Muscle of leg (tissue), 16 donors: Measurements from ENCODE around the gene RFC2. TPM values are rescaled to one million over a fixed set of nuclear protein-coding genes. Genes with fewer than 3 reads are reported as not detected.

Source experiments
- DNase-seq: peaks from one replicate; pipeline ENCODE4 v3.0.0; 2013
- H3K27ac ChIP-seq: one replicate; pipeline ENCODE4 v1.5.1; 2013; ENCODE audit warnings: mild to moderate bottlenecking, low read length, control low read depth
- H3K27me3 ChIP-seq: one replicate; pipeline ENCODE4 v1.6.1; 2013; ENCODE audit warnings: low read length; ENCODE audit not compliant: control insufficient read depth, insufficient read depth
- H3K36me3 ChIP-seq: one replicate; pipeline ENCODE4 v1.6.1; 2013; ENCODE audit warnings: low read length; ENCODE audit not compliant: control insufficient read depth, insufficient read depth
- H3K4me1 ChIP-seq: one replicate; pipeline ENCODE4 v1.6.1; 2013; ENCODE audit warnings: low read length; ENCODE audit not compliant: control insufficient read depth, insufficient read depth
- H3K4me3 ChIP-seq: one replicate; pipeline ENCODE4 v1.5.1; 2013; ENCODE audit warnings: low read length, control low read depth
- H3K9me3 ChIP-seq: replicated peaks from 2 replicates; pipeline ENCODE4 v1.6.1; 2013; ENCODE audit warnings: low read depth, low read length; ENCODE audit not compliant: control insufficient read depth
- WGBS: methylation state at CpG from one replicate; pipeline ENCODE4 v1.1.5; 2013; ENCODE audit warnings: missing lambda C conversion rate; ENCODE audit not compliant: insufficient coverage; 5-methylcytosine and 5-hydroxymethylcytosine counted together
- long read RNA-seq, 11 donors: transcript quantifications; one replicate each; lab custom pipeline, GENCODE V29; 2026
- polyA plus RNA-seq, 8 donors: library from polyadenylated mRNA; unstranded; fragments of 120-200 nt; gene quantifications; one replicate each; pipeline versions ENCODE4 v1.2.1 to v1.2.3, GENCODE V29; 2013; ENCODE audit warnings: inconsistent platforms in 1 of 8, low replicate concordance in 1 of 8; ENCODE audit not compliant: insufficient read length in 8 of 8, insufficient read depth in 1 of 8
- total RNA-seq: library from RNA; stranded (reverse); fragments of 120-200 nt; gene quantifications from one replicate; pipeline ENCODE4 v1.2.4, GENCODE V29; 2013

Gene RFC2
- total RNA-seq = 27.5 TPM
- 10 to 100 TPM; 30.3 to 39.5 (median 38.3) TPM for polyA plus RNA-seq
- long read RNA-seq, donor 1, transcript RFC2-201 (11 exons, 1,695 nt) = major isoform, 6 of 7 reads
- long read RNA-seq, donor 1, partial matches to known transcripts = 0 of 7 reads
- long read RNA-seq, donor 1, other reads (novel, unspliced or antisense) = 0 of 7 reads
- long read RNA-seq, donor 2, partial matches to known transcripts = 0 of 3 reads
- long read RNA-seq, donor 2, other reads (novel, unspliced or antisense) = 0 of 3 reads
- long read RNA-seq, donor 3, transcript RFC2-201 (11 exons, 1,695 nt) = major isoform, 14 of 15 reads
- long read RNA-seq, donor 3, partial matches to known transcripts = 0 of 15 reads
- long read RNA-seq, donor 3, other reads (novel, unspliced or antisense) = 0 of 15 reads
- long read RNA-seq, donor 4, transcript RFC2-201 (11 exons, 1,695 nt) = major isoform, 6 of 11 reads
- long read RNA-seq, donor 4, partial matches to known transcripts = 5 of 11 reads
- long read RNA-seq, donor 4, other reads (novel, unspliced or antisense) = 0 of 11 reads
- long read RNA-seq, donor 5, transcript RFC2-201 (11 exons, 1,695 nt) = major isoform, 18 of 23 reads
- long read RNA-seq, donor 5, partial matches to known transcripts = 0 of 23 reads
- long read RNA-seq, donor 5, other reads (novel, unspliced or antisense) = 0 of 23 reads
- long read RNA-seq, donor 6, transcript RFC2-201 (11 exons, 1,695 nt) = major isoform, 21 of 30 reads
- long read RNA-seq, donor 6, partial matches to known transcripts = 5 of 30 reads
- long read RNA-seq, donor 6, other reads (novel, unspliced or antisense) = 0 of 30 reads
- long read RNA-seq, donor 7, transcript RFC2-201 (11 exons, 1,695 nt) = major isoform, 14 of 21 reads
- long read RNA-seq, donor 7, partial matches to known transcripts = 5 of 21 reads
- long read RNA-seq, donor 7, other reads (novel, unspliced or antisense) = 0 of 21 reads
- long read RNA-seq, donor 8, transcript RFC2-201 (11 exons, 1,695 nt) = major isoform, 9 of 11 reads
- long read RNA-seq, donor 8, partial matches to known transcripts = 0 of 11 reads
- long read RNA-seq, donor 8, other reads (novel, unspliced or antisense) = 0 of 11 reads
- long read RNA-seq, donor 9, transcript RFC2-201 (11 exons, 1,695 nt) = major isoform, 6 of 7 reads
- long read RNA-seq, donor 9, partial matches to known transcripts = 0 of 7 reads
- long read RNA-seq, donor 9, other reads (novel, unspliced or antisense) = 0 of 7 reads
- long read RNA-seq, donor 10, transcript RFC2-201 (11 exons, 1,695 nt) = major isoform, 10 of 11 reads
- long read RNA-seq, donor 10, partial matches to known transcripts = 0 of 11 reads
- long read RNA-seq, donor 10, other reads (novel, unspliced or antisense) = 0 of 11 reads
- long read RNA-seq, donor 11, transcript RFC2-201 (11 exons, 1,695 nt) = major isoform, 5 of 6 reads
- long read RNA-seq, donor 11, partial matches to known transcripts = 0 of 6 reads
- long read RNA-seq, donor 11, other reads (novel, unspliced or antisense) = 0 of 6 reads

- Histone ChIP-seq H3K27me3 (no peaks in the 10 kb centered on the region), H3K9me3 (no peaks in the 10 kb centered on the region), H3K4me3 (peak within 1 kb of the TSS; percentile 89), H3K36me3 (peaks cover 17% of the 10 kb centered on the region), H3K4me1 (peaks cover 32% of the 10 kb centered on the region), H3K27ac (peak within 1 kb of the TSS; percentile 99)
- WGBS = 0% methylated on average over 51 of the region's 75 CpGs
- peak; percentile 98 for DNase-seq
These were observed at the start of gene RFC2 for GRCh38 chr7:74254129-74254857. Gene RFC2 (minus strand): TSS chr7:74254399. CDS start chr7:74254383, 16 bp downstream.

GRCh38 chr7:74302745-74303221 is 48.6 kb upstream of the RFC2 start:
- H3K36me3 ChIP-seq = no peaks in the 10 kb centered on the region
- peak overlapping the region; percentile 29 for H3K27ac ChIP-seq
- H3K9me3 ChIP-seq = no peaks in the 10 kb centered on the region
- no peaks in the 10 kb centered on the region for H3K27me3 ChIP-seq
- peaks cover 31% of the 10 kb centered on the region for H3K4me1 ChIP-seq
- WGBS = 46% methylated on average over 7 of the region's 10 CpGs
- peak; percentile 54 for DNase-seq
- H3K4me3 ChIP-seq = no peak overlapping the region

GRCh38 chr7:74300926-74301325 is 46.7 kb upstream of the RFC2 start:
- peaks cover 14% of the 10 kb centered on the region for H3K4me1 ChIP-seq
- H3K4me3 ChIP-seq = no peak overlapping the region
- no peaks in the 10 kb centered on the region for H3K36me3 ChIP-seq
- no peak overlapping the region for H3K27ac ChIP-seq
- WGBS = no CpG with 5 or more reads among the region's 4 CpGs
- no peaks in the 10 kb centered on the region for H3K27me3 ChIP-seq
- no peak for DNase-seq
- H3K9me3 ChIP-seq = peaks cover 3% of the 10 kb centered on the region

- no peak overlapping the region for H3K4me3 ChIP-seq
- 96% methylated on average over 5 of the region's 8 CpGs for WGBS
- no peak overlapping the region for H3K27ac ChIP-seq
- no peaks in the 10 kb centered on the region for H3K27me3 ChIP-seq
- H3K36me3 ChIP-seq = no peaks in the 10 kb centered on the region
- H3K4me1 ChIP-seq = peaks cover 15% of the 10 kb centered on the region
- peaks cover 3% of the 10 kb centered on the region for H3K9me3 ChIP-seq
- DNase-seq = no peak
These were observed 45.2 kb upstream of the RFC2 start for GRCh38 chr7:74299401-74299800.

- no peak overlapping the region for H3K4me3 ChIP-seq
- H3K4me1 ChIP-seq = peaks cover 20% of the 10 kb centered on the region
- no peak overlapping the region for H3K27ac ChIP-seq
- H3K9me3 ChIP-seq = peaks cover 3% of the 10 kb centered on the region
- no peaks in the 10 kb centered on the region for H3K27me3 ChIP-seq
- no peaks in the 10 kb centered on the region for H3K36me3 ChIP-seq
- 89% methylated on average over 9 of the region's 15 CpGs for WGBS
- no peak for DNase-seq
These were observed 43.5 kb upstream of the RFC2 start for GRCh38 chr7:74297516-74298233.

GRCh38 chr7:74294191-74294998 is 40.2 kb upstream of the RFC2 start:
- Histone ChIP-seq H3K9me3 (peaks cover 3% of the 10 kb centered on the region), H3K4me3 (no peak overlapping the region), H3K27ac (peak overlapping the region; percentile 66), H3K4me1 (peaks cover 29% of the 10 kb centered on the region), H3K27me3 (no peaks in the 10 kb centered on the region), H3K36me3 (no peaks in the 10 kb centered on the region)
- DNase-seq = peak; percentile 93
- 12% methylated on average over 11 of the region's 17 CpGs for WGBS

GRCh38 chr7:74293577-74293908 is 39.3 kb upstream of the RFC2 start:
- 55% methylated on average over 2 of the region's 4 CpGs for WGBS
- peaks cover 35% of the 10 kb centered on the region for H3K4me1 ChIP-seq
- no peaks in the 10 kb centered on the region for H3K36me3 ChIP-seq
- peaks cover 3% of the 10 kb centered on the region for H3K9me3 ChIP-seq
- no peaks in the 10 kb centered on the region for H3K27me3 ChIP-seq
- DNase-seq = no peak
- no peak overlapping the region for H3K4me3 ChIP-seq
- no peak overlapping the region for H3K27ac ChIP-seq
